ENCODE data around the gene TRPM4.
"Not testable (repeated sequence)": the region's sequence is repeated elsewhere in the genome, so short reads cannot be mapped to it uniquely, and the experiment has no call there.

Gene TRPM4

GRCh38 chr19:49167857-49168409, 10.3 kb downstream of the TRPM4 start:
- TF ChIP-seq, protein P1, sequence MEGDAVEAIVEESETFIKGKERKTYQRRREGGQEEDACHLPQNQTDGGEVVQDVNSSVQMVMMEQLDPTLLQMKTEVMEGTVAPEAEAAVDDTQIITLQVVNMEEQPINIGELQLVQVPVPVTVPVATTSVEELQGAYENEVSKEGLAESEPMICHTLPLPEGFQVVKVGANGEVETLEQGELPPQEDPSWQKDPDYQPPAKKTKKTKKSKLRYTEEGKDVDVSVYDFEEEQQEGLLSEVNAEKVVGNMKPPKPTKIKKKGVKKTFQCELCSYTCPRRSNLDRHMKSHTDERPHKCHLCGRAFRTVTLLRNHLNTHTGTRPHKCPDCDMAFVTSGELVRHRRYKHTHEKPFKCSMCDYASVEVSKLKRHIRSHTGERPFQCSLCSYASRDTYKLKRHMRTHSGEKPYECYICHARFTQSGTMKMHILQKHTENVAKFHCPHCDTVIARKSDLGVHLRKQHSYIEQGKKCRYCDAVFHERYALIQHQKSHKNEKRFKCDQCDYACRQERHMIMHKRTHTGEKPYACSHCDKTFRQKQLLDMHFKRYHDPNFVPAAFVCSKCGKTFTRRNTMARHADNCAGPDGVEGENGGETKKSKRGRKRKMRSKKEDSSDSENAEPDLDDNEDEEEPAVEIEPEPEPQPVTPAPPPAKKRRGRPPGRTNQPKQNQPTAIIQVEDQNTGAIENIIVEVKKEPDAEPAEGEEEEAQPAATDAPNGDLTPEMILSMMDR (IDR thresholded peaks at IDR 0.05; ENCODE audit: extremely low read depth, missing control alignments) = no peak
- no peak for DNase-seq (ENCODE audit: low spot score)

- TF ChIP-seq, protein P1 (IDR thresholded peaks at IDR 0.05; ENCODE audit: extremely low read depth, missing control alignments) = no peak
- DNase-seq (ENCODE audit: low spot score) = no peak
These were observed 10.8 kb downstream of the TRPM4 start for GRCh38 chr19:49168421-49168820.

DNA sequence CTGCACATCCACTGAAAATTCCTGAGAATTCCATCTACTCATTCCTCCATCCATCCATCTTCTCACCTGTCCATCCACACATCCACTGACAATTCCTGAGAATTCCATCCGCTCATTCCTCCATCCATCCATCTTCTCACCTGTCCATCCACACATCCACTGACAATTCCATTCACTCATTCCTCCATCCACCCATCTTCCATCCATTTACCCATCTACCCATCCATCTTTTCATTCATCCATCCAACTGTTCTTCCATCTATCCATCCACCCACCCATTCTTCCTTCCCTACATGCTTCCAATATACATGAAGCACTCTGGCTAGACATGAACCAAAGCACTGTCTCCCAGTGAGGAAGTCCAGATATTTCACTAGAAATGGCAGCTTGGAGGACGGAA, 15.6 kb downstream of the TRPM4 start:
- TF ChIP-seq, protein P1 (IDR thresholded peaks at IDR 0.05; ENCODE audit: extremely low read depth, missing control alignments) = no peak
- no peak for DNase-seq (ENCODE audit: low spot score)

DNA sequence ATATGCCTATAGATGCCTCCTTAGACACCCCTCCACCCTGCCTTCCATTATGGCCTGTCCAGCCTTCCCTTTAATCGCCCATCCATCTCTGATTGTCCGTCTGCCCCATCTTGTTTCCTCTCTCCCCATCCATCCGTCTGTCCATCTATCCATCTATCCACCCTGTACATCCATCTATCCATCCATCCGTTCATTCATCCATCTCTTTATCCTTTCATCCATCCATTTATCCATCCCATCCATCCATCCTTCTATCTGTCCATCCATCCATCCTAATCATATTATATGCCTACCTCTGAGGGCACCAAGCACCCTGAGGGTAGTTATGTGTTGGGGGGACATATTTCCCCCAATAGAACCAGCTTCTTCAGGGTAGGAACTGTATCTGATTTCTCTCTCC, 23.1 kb downstream of the TRPM4 start:
- DNase-seq (ENCODE audit: low spot score) = no peak
- TF ChIP-seq, protein P1 (IDR thresholded peaks at IDR 0.05; ENCODE audit: extremely low read depth, missing control alignments) = no peak

DNA sequence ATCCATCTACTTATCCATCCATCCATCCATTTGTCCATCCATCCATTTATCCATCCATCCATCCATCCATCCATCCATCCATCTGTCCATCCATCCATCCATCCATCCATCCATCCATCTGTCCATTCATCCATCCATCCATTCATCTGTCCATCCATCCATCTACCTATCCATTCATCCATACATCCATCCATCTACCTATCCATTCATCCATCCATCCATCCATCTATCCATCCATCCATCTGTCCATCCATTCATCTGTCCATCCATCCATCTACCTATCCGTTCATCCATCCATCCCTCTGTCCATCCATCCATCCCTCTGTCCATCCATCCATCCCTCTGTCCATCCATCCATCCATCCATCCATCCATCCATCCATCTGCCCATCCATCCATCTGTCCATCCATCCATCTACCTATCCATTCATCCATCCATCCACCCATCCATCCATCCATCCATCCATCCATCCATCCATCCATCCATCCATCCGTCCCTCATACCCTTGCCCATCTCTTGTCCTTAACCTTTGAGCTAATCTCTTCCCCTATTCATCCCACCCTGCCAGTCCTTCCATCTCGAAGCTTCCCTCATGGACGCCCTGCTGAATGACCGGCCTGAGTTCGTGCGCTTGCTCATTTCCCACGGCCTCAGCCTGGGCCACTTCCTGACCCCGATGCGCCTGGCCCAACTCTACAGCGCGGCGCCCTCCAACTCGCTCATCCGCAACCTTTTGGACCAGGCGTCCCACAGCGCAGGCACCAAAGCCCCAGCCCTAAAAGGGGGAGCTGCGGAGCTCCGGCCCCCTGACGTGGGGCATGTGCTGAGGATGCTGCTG, 24.6 kb downstream of the TRPM4 start:
- not testable (repeated sequence) for DNase-seq (ENCODE audit: low spot score)

DNA sequence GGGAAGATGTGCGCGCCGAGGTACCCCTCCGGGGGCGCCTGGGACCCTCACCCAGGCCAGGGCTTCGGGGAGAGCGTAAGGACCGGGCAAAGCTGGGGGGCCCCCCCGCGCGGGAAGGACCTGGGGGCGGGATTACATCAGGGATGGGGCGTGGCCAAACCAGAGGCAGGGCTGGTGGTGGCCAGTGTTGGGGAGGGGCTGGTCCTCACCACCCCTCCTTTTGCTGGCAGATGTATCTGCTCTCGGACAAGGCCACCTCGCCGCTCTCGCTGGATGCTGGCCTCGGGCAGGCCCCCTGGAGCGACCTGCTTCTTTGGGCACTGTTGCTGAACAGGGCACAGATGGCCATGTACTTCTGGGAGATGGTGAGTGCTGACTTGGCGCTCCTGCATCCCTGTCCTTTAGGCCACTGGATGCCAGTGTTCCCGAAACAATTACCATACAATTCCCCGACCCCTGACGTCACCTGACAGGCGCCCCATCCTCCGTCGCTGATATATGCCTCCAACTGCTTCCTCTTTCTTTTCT, 25.3 kb downstream of the TRPM4 start:
- no peak for DNase-seq (ENCODE audit: low spot score)
- TF ChIP-seq, protein P1 (IDR thresholded peaks at IDR 0.05; ENCODE audit: extremely low read depth, missing control alignments) = no peak

DNA sequence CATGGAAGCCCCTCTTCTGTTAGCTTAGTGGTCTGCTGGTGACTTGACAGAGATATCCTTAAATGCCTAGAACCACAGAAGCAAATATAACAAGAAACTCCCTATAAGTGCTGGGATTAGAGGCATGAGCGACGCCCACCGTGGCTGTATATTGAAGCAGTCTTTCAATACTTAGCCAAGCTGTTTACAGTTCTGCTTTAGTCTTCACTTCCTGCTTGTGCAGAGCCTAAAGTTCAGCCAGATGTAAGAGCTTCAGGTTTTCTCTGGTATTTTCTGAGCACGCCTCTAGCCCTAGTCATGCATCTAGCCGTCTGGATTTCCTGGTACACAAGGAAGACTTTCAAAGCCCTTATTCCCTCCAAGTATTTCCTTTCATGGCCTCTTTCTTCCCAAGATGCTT, 28.5 kb downstream of the TRPM4 start:
- TF ChIP-seq, protein P1 (IDR thresholded peaks at IDR 0.05; ENCODE audit: extremely low read depth, missing control alignments) = no peak
- DNase-seq (ENCODE audit: low spot score) = no peak
